ENCODE measurements around the gene BIRC5. TPM values are rescaled to one million over a fixed set of nuclear protein-coding genes. Genes with fewer than 3 reads are reported as not detected.
"Not testable (repeated sequence)": the region's sequence is repeated elsewhere in the genome, so short reads cannot be mapped to it uniquely, and the experiment has no call there.

The BIRC5 gene
- 10 to 100 TPM in 1 of 2 donors, 1 to 10 TPM in 1; 3.4 to 10.1 TPM for total RNA-seq
- long read RNA-seq, transcript BIRC5-201 (5 exons, 2,711 nt): minor isoform, 7 of 56 reads
- long read RNA-seq, transcript BIRC5-202 (4 exons, 2,630 nt): major isoform, 39 of 56 reads
- long read RNA-seq, partial matches to known transcripts: 3 of 56 reads
- long read RNA-seq, other reads (novel, unspliced or antisense): 3 of 56 reads

DNA sequence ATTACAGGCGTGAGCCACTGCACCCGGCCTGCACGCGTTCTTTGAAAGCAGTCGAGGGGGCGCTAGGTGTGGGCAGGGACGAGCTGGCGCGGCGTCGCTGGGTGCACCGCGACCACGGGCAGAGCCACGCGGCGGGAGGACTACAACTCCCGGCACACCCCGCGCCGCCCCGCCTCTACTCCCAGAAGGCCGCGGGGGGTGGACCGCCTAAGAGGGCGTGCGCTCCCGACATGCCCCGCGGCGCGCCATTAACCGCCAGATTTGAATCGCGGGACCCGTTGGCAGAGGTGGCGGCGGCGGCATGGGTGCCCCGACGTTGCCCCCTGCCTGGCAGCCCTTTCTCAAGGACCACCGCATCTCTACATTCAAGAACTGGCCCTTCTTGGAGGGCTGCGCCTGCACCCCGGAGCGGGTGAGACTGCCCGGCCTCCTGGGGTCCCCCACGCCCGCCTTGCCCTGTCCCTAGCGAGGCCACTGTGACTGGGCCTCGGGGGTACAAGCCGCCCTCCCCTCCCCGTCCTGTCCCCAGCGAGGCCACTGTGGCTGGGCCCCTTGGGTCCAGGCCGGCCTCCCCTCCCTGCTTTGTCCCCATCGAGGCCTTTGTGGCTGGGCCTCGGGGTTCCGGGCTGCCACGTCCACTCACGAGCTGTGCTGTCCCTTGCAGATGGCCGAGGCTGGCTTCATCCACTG is at the start of gene BIRC5:
Gene BIRC5 (plus strand): TSS at position 238 of the 690 bp plus-strand sequence. CDS start 64 bp downstream, at position 302.
- DNase-seq (peak; percentile 80 to 94), ATAC-seq (peak; percentile 100)
- intact Hi-C loops (cut with DNase I, micrococcal nuclease): no loop called here

DNA sequence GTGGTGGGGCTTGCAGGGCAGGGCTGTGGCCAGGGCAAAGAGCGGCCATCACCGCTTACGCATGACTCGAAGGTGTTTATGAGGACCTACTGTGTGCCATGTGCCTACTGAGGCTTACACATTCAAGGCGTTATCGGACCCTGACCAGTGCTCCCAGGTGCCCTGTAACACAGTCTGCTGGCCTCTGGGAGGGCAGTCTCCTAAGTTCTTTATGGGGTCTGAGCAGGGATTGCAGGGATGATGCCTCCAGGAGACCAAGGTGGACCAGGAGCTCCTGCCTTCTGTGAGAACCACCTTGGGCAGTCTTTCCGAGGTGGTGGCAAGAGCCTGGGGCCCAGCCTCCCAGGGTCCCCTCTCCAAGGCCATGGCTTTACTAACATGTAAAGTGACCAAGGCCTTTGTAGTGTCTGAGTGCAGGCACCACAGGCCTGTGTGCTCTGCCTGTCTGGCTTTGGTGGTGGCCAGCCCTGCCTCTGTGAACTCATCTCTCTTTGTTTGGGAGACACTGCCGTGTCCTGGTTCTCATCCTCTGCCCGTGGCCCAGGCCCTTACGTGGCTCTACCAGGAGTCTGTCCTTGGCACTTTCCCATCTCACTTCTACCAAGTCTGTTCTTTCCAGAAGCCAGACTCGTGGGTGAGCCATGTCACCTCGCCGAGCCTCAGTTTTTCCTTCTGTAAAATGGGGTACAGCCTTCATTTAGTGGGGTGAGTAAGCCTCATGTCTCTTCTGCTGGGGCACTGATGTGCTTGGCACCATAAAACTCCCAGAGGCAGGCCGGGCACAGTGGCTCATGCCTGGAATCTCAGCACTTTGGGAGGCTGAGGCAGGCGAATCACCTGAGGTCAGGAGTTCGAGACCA is 49.1 kb upstream of the BIRC5 start:
- no peak for ATAC-seq
- DNase-seq: no peak
- intact Hi-C loops (cut with DNase I, micrococcal nuclease): no loop called here

DNA sequence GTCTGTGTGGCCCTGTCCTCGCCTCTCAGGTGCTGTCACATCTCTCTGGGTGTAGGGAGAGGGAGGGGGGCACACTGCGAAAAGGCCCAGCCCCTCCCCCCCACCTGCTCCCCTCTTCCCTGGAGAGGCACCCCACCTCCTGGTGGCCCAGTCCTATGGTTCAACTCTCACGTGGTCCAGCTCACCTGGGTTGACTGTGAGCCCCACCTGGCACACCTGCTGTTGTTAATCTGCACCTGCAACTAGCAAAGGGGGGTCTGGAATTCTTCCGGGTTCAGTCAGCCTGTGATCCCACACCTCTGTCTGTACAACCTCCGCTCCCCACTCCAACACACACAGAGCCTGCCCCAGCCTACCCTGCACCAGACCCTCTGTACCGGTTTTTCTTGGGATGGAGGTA is 47.6 kb upstream of the BIRC5 start:
- intact Hi-C loops (cut with DNase I, micrococcal nuclease): no loop called here
- DNase-seq (peak; percentile 46 to 71), ATAC-seq (peak; percentile 6)

DNA sequence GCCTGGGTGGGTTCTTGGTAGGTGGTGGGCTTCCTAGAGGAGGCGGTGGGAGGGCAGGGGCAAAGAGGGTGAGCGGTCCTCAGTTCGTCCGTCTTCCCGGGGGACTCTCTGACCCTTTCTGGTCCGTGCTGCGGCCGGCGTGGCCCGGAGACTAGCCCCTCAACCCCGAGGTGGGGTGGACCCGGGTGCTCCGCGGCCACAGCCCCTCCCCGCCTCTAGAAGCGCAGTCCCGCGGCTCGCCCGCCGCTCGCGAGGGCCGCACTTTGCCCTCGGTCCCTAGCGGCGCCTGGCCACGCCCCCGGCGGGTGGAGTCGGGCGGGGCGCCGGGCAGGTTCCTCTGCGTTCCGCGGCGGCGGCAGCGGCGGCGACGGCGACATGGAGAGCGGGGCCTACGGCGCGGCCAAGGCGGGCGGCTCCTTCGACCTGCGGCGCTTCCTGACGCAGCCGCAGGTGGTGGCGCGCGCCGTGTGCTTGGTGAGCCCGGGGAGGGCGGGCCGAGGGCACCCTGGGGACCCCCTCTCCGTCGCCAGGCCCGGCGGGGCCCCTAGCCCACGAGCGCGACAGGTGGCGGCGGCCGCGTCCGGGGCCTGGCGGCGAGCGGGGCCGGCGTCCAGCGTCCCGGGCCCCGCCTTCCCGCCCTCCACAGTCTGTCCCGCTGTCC is 45.7 kb upstream of the BIRC5 start, which contains the start of gene SYNGR2:
Gene SYNGR2 (plus strand): TSS at position 340 of the 661 bp plus-strand sequence. CDS start 36 bp downstream, at position 376.
- DNase-seq (peak; percentile 80 to 94), ATAC-seq (peak; percentile 65)
- intact Hi-C loops (cut with DNase I, micrococcal nuclease): no loop called here

DNA sequence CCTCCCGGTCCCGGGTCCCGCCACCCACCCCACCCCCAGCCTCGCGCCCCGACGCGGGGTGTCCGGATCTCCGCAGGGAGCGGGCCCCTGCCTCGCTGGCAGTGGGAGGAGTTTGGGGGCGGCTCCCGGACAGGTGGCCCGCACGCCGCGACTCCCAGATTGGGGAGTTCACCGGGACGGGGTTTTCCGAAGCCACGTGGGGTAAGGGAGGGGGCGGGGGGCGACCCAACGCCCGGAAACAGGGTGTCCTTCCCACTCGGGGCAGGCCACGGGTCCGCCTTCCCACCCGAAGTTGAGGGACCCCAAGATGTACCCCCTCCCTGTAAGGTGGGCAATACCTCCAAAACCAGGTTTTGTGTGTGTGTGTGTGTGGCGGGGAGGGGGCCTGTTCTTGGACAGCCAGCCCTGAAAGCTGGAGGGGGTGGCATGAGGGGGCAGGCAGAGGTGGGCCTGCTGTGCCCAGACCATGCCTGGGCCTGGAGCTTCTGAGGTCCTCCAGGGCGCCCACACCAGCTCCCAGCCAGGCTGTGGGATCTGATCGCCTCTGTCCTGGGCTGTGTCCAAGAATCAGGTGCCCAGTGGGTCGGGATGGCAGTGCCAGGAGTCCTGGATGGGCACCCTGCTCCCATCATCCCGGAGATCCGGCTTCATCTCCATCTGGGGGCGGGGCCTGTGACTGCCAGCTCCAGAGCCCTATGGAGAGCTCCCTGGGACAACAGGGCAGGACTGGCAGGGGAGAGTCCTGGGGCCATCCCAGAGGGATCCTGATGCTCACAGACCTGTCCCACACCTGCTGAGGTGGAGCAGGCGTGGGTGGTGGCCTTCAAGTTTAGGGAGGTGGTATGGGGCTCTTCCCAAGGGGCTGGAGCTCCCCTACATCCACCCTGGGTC is 44.9 kb upstream of the BIRC5 start:
- DNase-seq (peak; percentile 87 to 88), ATAC-seq (peak; percentile 49)
- intact Hi-C loops (cut with DNase I, micrococcal nuclease): no loop called here

DNA sequence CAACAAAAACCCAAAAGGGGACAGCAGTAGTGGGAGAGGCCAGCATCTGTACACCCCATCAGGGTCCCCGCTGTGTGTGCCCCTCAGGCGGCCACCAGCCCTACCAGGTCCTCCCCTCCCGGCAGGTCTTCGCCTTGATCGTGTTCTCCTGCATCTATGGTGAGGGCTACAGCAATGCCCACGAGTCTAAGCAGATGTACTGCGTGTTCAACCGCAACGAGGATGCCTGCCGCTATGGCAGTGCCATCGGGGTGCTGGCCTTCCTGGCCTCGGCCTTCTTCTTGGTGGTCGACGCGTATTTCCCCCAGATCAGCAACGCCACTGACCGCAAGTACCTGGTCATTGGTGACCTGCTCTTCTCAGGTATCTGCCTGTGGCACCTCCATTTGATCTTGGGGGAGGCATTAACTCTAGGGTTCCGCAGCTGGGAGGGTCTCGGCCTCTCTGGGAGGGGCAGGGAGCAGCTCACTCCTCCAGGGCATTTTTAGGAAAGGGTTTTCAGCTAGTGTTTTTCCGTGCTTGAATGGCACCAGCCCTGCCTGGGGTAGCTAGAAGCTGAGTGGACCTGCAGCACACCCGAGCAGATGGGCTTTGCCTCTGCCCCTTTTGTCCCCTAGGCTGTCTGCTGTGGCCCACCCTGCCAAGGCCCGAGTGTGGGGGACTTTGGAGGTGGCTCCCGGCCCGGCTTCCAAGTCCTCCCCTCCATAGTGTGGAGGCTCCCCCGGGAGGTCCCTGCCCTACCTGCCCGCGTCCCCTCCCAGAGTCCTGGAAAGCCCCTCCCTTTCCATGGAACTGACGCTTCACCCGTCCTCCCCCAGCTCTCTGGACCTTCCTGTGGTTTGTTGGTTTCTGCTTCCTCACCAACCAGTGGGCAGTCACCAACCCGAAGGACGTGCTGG is 43.1 kb upstream of the BIRC5 start:
- DNase-seq: no peak
- ATAC-seq: no peak
- intact Hi-C loops (cut with DNase I, micrococcal nuclease): loop anchor here in 1 of 2 donors (10.0 kb wide), 1 partner anchor 56 kb away; no protein-coding TSS in a partner anchor

DNA sequence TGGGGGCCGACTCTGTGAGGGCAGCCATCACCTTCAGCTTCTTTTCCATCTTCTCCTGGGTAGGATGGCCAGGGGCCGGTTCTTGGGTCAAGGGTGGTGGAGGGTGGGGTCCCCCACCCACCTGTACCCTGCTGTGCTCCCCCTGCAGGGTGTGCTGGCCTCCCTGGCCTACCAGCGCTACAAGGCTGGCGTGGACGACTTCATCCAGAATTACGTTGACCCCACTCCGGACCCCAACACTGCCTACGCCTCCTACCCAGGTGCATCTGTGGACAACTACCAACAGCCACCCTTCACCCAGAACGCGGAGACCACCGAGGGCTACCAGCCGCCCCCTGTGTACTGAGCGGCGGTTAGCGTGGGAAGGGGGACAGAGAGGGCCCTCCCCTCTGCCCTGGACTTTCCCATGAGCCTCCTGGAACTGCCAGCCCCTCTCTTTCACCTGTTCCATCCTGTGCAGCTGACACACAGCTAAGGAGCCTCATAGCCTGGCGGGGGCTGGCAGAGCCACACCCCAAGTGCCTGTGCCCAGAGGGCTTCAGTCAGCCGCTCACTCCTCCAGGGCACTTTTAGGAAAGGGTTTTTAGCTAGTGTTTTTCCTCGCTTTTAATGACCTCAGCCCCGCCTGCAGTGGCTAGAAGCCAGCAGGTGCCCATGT is 42.3 kb upstream of the BIRC5 start:
- not testable (repeated sequence) for ATAC-seq, DNase-seq
- intact Hi-C loops (cut with DNase I, micrococcal nuclease): loop anchor here in 1 of 2 donors (10.0 kb wide), 1 partner anchor 57 kb away; no protein-coding TSS in a partner anchor

DNA sequence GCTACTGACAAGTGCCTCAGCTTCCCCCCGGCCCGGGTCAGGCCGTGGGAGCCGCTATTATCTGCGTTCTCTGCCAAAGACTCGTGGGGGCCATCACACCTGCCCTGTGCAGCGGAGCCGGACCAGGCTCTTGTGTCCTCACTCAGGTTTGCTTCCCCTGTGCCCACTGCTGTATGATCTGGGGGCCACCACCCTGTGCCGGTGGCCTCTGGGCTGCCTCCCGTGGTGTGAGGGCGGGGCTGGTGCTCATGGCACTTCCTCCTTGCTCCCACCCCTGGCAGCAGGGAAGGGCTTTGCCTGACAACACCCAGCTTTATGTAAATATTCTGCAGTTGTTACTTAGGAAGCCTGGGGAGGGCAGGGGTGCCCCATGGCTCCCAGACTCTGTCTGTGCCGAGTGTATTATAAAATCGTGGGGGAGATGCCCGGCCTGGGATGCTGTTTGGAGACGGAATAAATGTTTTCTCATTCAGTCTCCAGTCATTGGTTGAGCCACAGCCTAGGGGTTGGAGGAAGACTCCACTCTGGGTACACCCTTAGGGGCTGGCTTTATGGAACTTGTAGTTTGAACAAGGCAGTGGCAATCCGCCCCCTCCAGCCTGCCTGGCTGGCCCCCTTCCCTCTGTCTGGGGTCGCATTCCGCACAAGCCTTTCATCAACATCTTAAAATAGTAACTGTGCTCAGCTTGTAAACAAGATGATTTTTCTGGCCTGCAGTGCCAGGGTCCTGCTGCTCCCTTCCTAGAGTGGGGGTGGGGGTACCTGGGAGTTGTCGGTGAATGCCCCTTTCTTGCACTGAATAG is 41.6 kb upstream of the BIRC5 start:
- peak; percentile 86 to 92 for DNase-seq
- intact Hi-C loops (cut with DNase I, micrococcal nuclease): loop anchor here in 1 of 2 donors (10.0 kb wide), 1 partner anchor 58 kb away; no protein-coding TSS in a partner anchor
- ATAC-seq: peak; percentile 50

DNA sequence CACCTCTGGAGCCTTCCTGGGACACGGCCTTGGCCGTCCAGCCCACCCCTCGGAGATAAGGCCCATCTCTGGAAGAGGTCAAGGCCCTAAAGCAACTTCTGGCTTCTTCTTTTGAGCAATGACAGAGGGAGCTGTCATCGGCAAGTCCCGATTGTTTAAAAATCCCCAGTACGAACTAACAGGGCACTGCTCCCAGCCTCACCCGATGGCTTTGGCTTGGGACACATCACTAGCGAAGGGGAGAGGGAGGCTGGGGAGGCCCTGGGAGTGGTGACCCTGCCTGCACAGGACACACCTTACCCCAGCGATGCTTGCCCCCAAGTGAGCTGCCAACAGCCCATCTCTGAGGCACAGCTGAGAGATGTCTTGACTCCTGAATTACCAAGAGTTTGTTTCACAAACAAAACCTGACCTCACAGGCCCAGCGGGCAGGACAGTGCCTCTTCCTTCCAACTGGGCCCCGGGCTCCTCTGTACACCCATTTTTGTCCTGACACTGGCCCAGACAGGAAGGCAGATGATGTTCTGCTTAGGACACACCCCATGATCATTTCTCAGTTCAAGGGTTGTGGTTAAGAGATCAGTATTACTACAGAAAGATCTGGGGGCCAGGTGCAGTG is 40.8 kb upstream of the BIRC5 start:
- intact Hi-C loops (cut with DNase I, micrococcal nuclease): loop anchor here in 1 of 2 donors (10.0 kb wide), 1 partner anchor 58 kb away; no protein-coding TSS in a partner anchor
- no peak for ATAC-seq
- peak in 1 of 2 donors; percentile 52 for DNase-seq

DNA sequence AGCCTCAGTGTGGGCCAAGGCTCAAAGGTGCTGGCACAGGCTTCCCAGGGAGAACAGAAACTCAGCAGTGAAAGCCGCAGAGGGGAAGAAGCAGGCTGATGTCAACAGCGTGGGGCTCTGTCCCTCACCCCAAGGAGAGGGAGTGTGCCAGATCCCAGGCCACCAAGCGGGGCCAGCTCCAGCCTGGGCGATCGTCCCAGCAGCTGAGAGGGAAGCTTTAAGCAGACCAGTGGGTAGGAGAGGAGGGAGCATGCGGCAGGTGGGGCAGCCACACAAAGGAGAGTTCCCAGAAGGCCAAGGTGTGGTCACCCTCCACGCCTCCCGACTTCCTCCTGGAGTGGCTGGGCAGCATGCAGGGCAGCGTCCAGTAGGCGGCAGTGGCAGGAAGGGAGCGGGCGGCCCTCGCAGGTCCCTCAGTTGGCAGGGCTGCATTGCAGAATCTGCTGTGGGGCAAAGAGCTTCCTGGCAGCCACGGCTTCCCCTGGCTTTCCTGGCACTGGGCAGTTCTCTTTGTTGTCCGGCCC is 39.6 kb upstream of the BIRC5 start:
- peak; percentile 75 for ATAC-seq
- intact Hi-C loops (cut with DNase I, micrococcal nuclease): loop anchor here in 1 of 2 donors (10.0 kb wide), 1 partner anchor 60 kb away; no protein-coding TSS in a partner anchor
- DNase-seq: peak; percentile 90 to 94

DNA sequence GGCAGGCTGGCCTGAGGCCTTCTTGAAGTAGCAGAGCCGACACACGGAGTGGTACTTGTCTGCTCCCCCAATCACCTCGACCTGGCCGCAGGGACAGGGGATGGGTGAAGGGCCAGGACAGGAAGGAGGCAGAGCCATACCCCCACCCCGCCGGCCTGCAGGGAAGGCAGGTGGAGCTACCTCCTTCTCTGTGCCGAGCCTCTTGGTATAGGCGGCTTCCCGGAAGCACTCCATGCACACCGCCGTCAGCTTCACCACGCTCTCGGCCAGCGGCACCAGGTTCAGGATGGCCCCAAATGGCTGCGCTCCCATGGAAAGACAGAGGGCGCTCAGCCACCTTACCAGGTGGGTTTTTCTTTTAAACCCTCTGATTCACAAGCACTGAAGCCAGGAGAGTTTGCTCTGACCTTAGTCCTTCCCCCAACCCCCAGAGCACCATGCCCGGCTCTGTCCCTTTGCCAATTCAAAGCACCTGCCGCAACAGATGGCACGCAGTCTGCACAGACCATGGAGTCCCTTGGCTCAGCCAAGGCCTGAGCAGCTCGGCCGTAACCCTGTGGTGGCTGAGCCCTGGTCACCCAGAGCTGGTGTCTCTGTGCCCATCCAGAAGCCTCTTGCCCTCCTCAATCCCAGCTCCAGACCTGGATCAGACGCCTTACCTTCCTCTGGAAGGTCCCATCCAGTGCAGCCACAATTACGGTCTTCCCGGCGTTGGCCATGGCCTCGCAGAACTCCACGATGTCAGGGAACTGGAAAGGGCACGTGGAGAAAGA is 39.0 kb upstream of the BIRC5 start:
- intact Hi-C loops (cut with DNase I, micrococcal nuclease): loop anchor here (5.0 to 10.0 kb wide), 2 partner anchors 58 to 60 kb away; no protein-coding TSS in a partner anchor
- peak; percentile 45 for ATAC-seq

DNA sequence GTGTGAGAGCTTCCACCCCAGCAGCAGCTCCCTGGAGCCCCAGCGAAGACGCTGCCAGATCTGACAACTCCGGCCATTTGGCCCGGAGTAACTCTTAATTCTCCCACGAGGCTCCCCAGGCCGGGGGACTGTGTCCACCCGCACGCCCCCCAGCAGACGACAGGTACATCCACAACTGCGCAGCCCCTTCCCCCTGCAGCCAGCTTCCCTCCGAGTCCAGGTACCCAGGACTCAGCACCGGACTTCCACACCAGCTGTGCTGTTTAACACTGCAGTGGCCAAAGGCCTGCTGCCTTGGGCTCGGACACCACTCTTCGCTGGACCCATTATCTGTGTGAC is 38.4 kb upstream of the BIRC5 start:
- intact Hi-C loops (cut with DNase I, micrococcal nuclease): loop anchor here (5.0 to 10.0 kb wide), 2 partner anchors 58 to 61 kb away; no protein-coding TSS in a partner anchor
- DNase-seq (no peak), ATAC-seq (no peak)

More for the DNA sequence above, 39.0 kb upstream of the BIRC5 start:
- DNase-seq: peak; percentile 72 to 73

DNA sequence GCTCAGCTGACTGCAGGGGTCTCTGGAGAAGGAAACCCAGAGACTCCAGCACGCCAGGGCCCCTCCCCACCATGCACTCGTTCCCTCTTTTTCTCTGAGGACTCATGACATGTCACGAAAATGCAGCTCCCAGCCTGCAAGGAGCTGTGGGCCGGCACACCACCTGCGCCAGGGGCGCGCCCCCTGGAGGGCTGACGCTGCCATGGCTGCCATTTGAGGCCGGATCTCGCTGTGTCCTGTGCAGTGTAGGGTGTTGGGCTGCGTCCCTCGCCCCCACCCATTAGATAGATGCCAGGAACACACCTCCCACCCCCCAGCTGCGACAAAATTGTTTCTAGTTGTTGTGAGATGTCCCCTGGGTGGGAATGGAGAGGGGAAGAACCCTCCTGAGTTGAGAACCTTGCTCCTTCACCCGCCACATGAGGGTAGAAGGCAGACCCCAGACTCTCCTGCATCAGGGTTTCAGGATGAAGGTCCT is 37.5 kb upstream of the BIRC5 start:
- intact Hi-C loops (cut with DNase I, micrococcal nuclease): loop anchor here (5.0 to 10.0 kb wide), 2 partner anchors 59 to 62 kb away; no protein-coding TSS in a partner anchor
- ATAC-seq (peak; percentile 31), DNase-seq (peak; percentile 68 to 87)
